ENCODE measurements around the gene UMODL1. TPM values are rescaled to one million over a fixed set of nuclear protein-coding genes. Genes with fewer than 3 reads are reported as not detected.

UMODL1 gene
- total RNA-seq, 1 experiment from 2014 or later = not detected

DNA sequence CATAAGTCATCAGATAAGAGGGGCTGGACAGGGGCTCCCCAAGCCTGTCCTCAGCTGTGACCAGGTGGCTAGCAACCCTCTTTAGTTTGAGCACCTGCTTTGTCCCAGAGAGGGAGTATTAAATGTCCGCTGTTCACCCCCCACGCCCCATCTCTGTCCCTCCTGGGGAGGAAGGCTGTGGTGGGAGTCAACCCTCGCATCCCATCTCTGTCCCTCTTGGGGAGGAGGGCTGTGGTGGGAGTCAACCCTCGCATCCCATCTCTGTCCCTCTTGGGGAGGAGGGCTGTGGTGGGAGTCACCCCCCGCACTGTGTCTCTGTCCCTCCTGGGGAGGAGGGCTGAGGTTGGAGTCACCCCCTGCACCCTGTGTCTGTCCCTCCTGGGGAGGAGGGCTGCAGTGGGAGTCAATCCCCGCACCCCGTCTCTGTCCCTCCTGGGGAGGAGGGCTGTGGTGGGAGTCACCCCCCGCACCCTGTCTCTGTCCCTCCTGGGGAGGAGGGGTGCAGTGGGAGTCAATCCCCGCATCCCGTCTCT is 75.2 kb downstream of the UMODL1 start:
- no peak for DNase-seq (ENCODE audit: extremely low read depth, low read depth)

DNA sequence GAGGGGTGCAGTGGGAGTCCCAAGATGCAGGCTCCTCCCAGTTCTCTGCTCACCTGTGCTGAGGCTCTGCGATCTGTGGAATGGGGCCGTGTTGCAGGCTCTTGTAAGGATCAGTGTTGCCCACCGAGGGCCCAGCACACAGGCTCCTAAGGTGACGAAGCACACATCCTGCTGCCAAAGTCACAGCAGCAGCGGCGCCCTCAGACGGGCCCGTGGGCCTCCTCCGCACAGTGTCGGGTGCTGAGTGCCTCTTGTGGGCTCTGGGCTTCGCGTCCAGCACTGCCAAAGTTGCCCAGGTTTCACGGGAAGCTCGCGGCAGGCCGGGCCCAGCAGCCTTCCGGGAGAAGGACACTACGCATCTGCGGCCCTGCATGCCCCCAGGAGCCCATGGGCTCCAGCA is 75.7 kb downstream of the UMODL1 start:
- DNase-seq (ENCODE audit: extremely low read depth, low read depth) = no peak

DNA sequence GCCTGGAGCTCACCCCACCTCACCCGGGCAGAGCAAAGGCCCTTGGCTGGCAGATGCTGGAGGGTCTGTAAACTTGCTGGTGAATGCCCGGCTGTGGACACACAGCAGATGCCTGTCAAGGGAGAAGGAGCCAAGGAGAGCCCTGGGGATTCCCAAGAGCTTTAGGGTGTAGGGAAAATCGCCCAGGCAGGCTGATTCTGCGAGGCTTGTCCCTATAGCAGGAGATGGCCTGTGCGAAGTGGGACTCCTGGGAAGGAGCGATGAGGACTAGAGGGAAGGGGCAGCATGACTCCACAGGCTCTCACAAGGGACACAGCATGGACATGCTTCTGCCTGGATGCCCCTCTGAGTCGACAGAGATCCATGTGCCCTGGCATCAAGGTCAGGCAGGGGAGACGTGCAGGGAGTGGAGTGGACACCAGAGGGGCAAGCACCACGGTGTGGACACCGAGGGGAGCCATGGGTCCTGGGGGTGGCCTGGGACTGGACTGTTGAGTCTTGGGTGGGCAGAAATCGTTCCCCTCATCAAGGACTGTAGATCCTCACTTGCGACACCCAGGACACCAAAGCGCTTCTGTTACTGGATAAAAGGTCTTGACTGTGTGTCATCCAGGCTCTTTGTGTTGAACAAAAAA is 76.4 kb downstream of the UMODL1 start:
- DNase-seq (ENCODE audit: extremely low read depth, low read depth) = no peak

DNA sequence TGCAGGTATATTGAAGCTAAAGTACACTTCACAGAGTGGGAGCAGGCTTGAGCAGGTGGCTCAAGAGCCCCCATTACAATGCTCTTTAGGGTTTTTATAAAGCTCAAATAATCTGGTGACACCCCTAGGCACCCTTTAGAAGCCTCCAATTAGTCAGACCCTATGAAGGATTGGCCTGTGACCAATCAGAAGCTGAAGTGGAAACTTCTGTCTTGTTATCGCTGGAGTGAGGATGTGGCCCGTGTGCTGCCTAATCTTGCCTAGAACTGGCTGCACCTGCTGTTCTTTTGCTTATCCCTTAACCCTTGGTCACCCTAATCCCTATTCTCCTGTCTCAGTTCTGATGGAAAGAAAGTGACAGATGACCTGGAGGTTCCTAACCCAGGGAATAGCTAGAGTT is 77.0 kb downstream of the UMODL1 start:
- DNase-seq (ENCODE audit: extremely low read depth, low read depth) = no peak

DNA sequence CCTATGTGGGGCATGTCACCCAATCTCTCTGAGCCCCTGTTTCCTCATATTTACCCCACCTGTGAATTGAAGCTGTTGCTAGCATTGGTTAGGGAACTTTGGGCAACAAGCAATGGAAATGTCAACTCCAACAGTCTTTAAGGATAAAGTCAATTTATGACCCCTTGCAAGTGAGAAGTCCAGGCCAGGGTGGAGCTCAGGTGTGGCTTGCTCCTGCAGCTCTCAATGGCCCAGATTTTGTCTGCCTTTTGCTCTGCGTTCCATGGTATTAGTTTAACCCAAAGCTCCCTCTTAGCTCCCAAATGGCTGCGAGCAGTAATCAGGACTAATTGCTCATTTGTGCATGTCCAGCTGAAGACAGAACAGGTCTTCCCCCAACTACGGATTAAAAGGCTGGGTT is 77.5 kb downstream of the UMODL1 start:
- DNase-seq (ENCODE audit: extremely low read depth, low read depth) = no peak

DNA sequence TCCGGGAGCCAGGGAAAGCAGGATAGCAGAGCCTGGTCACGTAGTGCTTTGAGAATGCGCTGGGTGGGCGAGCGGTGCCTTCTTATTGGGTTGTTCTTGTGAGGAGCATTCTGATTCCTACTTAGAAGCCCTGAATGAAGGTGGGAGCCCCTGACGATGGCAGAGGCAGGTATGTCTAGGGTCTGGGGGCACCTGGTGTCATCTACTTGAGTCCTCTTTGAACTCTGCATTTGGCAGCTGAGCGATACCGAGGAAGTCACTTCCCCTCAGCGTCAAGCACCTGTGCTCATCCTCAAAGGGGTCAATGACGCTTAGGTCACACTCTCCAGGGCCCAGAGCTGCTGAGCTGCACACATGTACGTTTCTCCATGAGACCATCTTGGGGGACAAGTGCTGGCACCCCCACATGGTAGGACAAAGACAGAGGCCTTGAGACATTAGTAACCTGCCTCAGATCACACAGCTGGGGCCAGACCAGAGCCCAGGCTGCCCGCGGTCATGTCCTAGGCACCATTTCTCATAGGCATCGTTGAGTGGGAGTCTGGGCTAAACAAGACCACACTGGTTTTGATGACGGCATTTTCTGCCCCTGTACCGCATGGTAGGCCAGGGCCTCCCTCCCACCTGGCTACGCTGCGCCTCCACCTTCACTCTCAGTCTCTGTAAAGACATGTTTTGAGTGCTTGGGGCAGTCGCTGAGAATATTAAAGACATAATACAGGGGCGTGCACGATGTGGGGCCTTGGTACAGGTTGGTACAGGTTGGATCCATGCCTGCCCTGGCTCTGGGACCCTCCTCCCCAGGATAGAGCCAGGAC is 78.7 kb downstream of the UMODL1 start:
- no peak for DNase-seq (ENCODE audit: extremely low read depth, low read depth)

DNA sequence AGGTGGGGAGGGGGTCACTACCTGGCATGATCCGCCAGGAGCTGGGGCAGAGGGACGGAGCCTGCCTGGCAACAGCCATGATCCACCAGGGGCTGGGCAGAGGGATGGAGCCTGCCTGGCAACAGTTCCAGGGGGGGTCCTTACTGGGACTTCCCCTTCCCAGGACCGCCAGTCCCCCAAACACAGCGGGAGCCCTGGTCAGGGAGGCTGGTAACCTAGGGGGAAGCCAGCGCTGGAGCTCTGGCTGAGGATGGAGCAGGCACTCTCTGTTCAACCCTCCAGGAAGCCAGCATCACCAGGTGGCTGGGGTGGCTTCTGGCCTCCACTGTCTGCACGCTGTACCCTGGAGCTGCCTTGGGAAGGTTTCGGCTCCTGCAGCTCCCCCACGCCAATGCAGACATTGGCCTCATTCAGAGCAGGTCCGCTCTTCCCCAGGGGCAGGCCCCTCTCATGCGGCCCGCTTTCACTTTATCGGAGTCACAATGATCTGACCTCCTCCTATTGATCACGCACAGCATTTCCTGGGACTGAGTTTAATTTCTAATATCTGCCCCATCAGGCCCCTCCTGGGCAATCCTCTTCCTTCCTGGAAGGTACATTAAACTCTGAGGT is 79.5 kb downstream of the UMODL1 start:
- no peak for DNase-seq (ENCODE audit: extremely low read depth, low read depth)

DNA sequence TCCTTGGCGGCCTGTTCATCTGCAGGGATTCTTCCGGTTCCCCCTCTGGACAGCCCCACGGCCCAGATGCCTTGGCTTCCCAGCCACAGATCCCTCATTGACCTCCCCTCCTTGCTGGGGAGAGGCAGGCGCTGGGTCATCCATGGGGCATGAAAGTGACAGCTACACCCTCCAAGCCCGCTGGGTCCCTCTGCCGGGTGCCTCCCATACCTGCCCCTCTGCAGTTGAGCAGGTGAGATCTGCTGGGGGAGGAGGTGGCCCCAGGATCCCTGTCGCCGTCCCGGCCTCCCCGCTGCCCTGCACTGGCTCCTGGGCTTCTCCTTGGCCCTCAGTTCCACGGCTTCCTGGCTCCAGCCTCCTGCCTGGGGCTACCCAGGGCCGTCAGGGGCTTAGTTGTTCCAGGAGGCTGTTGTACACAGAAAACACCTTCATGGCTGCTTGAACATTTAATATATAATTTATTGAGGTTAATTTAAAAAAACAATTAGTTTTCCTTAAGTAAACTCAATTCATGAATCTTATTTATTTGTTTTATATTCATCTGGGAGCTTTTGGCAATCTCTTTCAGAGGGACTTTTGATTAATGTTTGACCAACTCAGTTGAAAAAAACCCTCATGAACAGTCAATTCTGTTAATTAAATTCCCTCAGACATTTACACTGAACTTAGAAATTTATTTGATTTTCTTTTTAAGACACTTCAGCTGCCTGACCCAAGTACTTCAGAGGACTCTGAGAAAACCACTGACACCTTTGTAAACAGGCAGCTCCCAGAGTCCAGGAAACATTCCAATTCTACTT is 80.2 kb downstream of the UMODL1 start:
- DNase-seq (ENCODE audit: extremely low read depth, low read depth) = no peak

DNA sequence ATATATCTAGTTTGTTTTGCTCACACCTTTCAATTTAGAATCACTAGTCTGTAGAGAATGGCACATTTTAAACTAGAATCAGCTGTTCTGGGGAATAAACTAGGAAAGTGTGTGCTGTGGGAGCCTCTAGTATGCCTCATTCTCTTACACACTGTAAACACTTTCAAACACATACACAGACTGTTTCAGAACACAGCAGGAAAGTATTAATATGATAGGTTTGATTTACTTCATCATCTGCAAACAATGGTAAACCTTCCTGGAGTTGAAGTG is 80.8 kb downstream of the UMODL1 start:
- no peak for DNase-seq (ENCODE audit: extremely low read depth, low read depth)

DNA sequence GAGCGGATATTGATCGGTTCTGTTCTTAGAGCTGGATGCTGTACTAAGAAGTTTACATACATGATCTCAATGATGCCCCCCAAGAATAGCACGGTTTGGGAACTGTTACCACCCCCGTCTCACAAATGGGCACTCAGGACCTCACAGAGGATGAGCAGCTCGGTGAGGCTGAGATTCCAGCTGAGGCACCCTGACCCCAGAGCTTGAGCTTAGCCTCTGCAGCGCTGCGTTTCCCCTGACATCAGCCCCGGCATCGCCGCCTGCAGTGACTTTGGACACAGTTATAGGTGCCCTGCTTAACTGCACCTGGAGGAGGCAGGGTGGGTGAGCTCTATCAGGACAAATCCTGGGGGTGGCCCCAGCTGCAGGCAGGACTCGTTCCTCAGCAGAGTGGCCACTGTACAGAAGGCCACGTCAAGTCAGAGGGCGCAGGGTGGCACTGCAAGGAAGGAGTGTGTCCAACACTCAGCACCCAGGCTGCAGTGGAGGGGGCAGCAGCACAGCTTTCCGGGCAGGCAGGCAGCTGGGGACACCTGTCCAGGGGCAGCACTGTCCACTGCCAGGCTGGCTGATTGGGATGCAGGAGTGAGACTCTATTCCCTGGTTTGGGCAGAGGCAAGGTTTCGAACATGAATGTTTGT is 82.0 kb downstream of the UMODL1 start:
- DNase-seq (ENCODE audit: extremely low read depth, low read depth) = no peak

DNA sequence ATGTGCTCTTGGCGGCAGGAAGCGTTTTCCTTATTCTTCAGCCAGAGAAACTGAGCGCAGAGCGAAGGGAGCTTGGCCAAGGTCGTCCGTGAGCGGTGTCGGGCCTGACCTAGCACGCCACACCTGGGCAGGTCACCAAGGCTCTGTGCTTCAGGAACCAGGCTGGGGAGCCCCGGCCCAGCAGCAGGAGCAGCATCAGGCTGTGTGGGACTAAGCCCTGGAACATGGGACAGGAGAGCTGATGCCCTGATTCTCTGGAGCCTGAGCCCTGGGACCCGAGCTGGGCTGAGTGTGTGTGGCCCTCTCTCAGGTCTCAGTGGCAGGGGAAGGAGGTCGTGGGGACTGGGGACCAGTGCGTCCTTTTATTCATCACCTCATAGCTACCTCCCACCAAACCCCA is 82.6 kb downstream of the UMODL1 start:
- DNase-seq (ENCODE audit: extremely low read depth, low read depth) = no peak

DNA sequence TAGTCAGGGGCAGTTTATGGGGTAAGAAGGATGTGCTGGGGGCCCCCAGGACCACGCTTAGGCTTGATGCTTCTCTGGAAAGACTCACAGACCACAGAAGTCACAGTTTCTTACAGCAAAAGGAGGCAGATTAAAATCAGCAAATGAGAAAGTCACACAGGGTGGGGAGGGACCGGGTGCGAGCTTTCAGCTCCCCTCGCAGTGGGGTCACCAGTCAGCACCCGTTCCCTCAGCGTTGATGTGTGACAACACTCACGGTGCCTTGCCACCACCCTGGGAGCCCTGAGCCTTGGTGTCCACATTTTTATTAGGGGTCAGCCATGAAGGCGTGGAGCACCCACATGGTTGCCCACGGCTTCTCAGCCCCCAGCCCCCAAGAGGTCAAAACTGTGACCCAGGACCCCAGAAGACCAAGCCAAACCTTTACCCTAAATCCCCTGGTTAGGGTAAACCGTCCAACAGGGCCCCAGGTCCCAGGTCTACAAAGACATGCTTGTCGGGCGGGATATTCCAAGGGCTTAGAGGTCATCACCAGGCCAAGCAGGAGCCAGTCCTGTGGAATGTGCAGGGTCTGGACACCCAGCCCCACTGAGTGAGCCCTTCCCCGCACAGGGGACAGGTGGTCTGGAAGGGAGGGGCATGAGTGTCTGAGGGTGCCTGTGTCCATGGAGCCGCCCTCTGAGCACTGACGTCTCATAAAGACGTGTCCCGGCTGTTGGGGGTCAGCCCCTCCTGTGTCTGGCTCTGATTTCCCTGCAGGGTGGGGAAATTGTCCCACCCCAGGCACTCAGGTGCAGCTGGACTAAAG is 83.3 kb downstream of the UMODL1 start:
- no peak for DNase-seq (ENCODE audit: extremely low read depth, low read depth)

DNA sequence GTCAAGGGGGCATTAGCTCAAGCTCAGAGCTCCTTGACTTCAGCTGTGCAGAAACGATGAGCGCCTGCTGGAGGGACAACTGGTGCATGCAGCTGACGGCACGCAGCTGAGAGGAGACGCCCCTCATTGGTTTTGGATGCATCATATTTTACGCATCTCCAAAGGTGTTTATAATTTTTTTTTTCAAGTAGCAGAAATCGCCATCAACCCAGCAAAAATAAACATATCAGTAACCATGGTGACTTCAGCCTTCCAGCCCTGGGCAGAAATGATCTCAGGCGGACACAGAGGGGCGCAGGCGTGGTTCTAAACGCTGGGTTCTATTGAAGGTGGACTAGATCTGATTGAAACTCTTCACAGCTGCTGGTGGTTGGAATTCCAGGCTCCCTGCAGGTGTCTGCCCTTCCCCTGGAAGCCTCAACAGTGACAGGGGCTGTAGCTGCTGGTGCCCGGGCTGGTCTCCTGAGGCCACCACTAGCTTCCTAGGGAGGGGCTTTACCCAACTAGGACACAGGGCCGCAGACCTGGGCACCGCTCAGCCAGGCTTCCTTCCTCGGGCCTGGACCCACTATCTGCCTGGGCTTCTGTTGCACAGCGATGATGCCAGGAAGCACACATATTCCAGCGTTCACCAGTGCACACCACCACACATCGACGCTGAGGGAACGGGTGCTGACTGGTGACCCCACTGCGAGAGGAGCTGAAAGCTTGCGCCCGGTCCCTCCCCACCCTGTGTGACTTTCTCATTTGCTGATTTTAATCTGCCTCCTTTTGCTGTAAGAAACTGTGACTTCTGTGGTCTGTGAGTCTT is 84.1 kb downstream of the UMODL1 start:
- DNase-seq (ENCODE audit: extremely low read depth, low read depth) = no peak

DNA sequence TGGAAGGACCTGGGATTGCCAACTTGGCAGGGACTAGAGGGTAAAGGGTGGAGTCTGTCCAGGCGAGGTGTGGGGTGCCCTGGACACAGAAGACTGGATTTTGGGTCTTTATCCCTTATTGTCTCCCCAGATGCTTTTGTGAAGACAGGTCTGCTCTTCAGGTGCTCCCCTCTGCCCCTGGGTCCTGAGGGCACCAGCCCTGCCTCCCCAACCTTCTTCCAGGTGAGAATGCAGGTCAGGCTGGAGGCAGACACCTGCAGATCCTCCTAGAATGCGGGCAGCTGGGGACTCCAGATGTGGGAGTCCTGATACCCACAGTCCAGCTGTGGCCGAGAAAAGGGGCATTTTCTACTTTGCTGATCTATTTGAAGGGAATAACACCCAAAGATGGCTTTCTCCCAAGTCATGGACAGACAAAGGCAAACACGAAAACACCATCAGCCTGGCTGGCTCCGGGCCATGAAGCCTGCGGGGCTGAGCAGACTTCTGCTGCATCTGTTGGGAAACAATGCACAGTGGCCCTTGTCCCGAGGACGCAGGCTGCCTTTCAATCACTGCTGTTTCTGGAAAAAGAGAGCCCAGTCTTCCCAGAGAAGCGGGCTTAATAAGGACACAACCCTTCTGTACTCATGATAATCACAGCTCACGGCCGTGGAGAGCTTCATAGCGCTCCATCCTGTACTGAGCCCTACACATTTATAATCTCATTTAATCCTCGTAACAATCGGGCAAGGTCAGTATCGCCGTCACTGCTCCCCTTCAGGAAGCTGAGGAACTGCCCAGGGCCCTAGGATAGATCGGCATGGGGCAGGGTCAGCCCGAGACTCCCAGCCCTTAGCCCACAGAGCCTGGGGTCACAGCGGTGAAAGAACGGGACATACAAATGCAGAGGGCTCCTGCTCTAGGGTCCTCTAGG is 85.8 kb downstream of the UMODL1 start:
- no peak for DNase-seq (ENCODE audit: extremely low read depth, low read depth)

DNA sequence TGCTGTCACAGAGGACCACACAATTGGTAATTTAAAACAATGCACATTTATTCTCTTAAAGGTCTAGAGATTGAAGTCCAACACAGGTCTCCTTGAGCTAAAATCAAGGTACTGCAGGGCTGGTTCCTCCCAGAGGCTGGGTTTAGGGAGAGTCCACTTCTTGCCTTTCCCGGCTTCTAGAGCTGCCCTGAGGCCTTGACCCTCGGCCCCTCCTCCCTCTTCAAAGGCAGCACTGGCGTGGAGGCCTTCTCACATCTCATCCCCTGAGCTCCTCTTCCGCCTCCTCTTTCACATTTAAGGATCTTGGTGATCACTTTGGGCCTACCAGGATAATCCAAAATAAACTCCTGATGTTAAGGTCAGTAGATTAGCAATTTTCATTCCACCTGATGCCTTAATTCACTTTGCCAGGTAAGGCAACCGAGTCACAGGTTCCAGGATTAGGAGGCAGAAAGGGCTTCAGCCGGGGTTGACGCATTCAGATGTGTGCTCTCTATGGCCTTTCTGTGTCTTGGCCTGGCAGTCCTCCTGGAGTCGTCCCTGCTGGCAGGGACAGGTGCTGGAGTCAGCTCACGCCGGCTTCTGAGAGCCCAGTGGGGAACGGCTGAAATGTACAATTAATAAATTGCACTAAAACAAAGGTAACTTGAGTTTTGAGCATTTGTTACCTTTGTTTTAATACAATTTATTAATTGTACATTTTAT is 86.6 kb downstream of the UMODL1 start:
- DNase-seq (ENCODE audit: extremely low read depth, low read depth) = no peak

DNA sequence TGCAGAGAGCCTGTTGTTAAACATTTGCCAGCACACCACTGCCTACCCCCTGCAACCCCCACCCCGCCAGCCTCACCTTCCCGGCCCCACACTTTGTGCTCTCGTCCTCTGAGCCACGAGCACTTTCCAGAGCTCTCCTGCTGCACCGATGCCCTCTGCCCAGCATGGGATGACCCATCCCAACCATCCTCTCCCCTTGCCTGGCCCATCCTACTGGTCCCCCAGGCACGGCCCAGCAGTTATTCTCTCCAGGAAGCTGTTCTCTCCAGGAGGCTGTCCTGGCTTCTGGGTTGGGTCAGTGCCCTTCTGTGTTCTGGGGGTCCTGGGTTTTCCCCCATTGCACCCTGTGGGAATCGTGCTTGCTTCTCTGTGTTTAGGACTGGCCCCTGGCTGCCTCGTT is 87.7 kb downstream of the UMODL1 start:
- DNase-seq (ENCODE audit: extremely low read depth, low read depth) = no peak

DNA sequence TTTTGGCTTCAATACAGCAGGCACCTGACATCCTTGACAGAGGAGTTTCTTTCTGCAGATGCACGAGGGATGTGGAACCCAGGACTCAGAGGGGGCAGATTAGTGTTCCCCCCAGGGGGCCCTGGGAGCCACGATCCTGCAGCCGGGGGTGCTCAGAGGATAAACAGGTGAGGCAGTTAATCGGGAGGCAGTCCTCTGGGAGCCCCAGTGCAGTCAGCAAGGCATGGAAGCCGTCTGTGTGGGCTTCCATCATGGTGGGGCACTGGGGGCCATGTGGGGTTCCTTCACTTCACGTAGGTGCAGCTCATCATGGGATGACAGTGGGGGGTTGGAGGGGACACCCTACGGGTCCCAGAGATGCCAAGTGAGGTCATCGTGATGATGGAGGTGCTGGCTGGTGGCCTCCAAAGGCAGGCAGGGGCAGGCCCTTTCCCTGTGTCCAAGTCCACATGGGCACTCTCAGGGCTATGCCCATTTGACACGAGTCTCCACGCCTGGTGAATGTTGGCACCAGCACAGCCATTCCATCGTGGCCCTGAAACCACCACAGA is 88.5 kb downstream of the UMODL1 start:
- no peak for DNase-seq (ENCODE audit: extremely low read depth, low read depth)

All from NCI-H460 (cell line).